HG03469 (cell line): ENCODE data around the gene CDKAL1.
"Not testable (repeated sequence)": the region's sequence is repeated elsewhere in the genome, so short reads cannot be mapped to it uniquely, and the experiment has no call there.

ENCODE experiments used
- ATAC-seq: cut with Tn5 transposase; IDR thresholded peaks from one replicate; pipeline ENCODE4 v1.9.1; 2021; ENCODE audit warnings: mild to moderate bottlenecking, moderate library complexity, moderate number of reproducible peaks; ENCODE audit not compliant: unreplicated experiment

Gene CDKAL1

GRCh38 chr6:20732896-20733295 is 198.6 kb downstream of the CDKAL1 start:
- no peak for ATAC-seq

- ATAC-seq, result no peak
These were observed 203.7 kb downstream of the CDKAL1 start for GRCh38 chr6:20737912-20738311.

GRCh38 chr6:20740088-20740487 is 205.8 kb downstream of the CDKAL1 start:
- no peak for ATAC-seq

- no peak for ATAC-seq
These were observed 206.5 kb downstream of the CDKAL1 start for GRCh38 chr6:20740727-20741126.

GRCh38 chr6:20741490-20741889 is 207.2 kb downstream of the CDKAL1 start:
- ATAC-seq, result no peak

GRCh38 chr6:20744911-20745557 is 210.8 kb downstream of the CDKAL1 start:
- no peak for ATAC-seq

GRCh38 chr6:20746024-20746423 is 211.8 kb downstream of the CDKAL1 start:
- ATAC-seq, result no peak

- no peak for ATAC-seq
These were observed 212.7 kb downstream of the CDKAL1 start for GRCh38 chr6:20746805-20747558.

GRCh38 chr6:20747991-20748390 is 213.7 kb downstream of the CDKAL1 start:
- no peak for ATAC-seq

- ATAC-seq, result no peak
These were observed 217.2 kb downstream of the CDKAL1 start for GRCh38 chr6:20751293-20751935.

- ATAC-seq, result no peak
These were observed 221.4 kb downstream of the CDKAL1 start for GRCh38 chr6:20755631-20756030.

GRCh38 chr6:20756584-20757147 is 222.4 kb downstream of the CDKAL1 start:
- ATAC-seq, result not testable (repeated sequence)

- ATAC-seq, result no peak
These were observed 223.5 kb downstream of the CDKAL1 start for GRCh38 chr6:20757761-20758160.

GRCh38 chr6:20763296-20763695 is 229.0 kb downstream of the CDKAL1 start:
- no peak for ATAC-seq

- ATAC-seq, result no peak
These were observed 235.4 kb downstream of the CDKAL1 start for GRCh38 chr6:20769631-20770030.

- no peak for ATAC-seq
These were observed 236.5 kb downstream of the CDKAL1 start for GRCh38 chr6:20770773-20771172.

- ATAC-seq, result no peak
These were observed 237.2 kb downstream of the CDKAL1 start for GRCh38 chr6:20771409-20771808.

GRCh38 chr6:20773822-20774221 is 239.6 kb downstream of the CDKAL1 start:
- ATAC-seq, result no peak

- no peak for ATAC-seq
These were observed 241.7 kb downstream of the CDKAL1 start for GRCh38 chr6:20775981-20776380.

GRCh38 chr6:20777801-20778200 is 243.5 kb downstream of the CDKAL1 start:
- ATAC-seq, result no peak

GRCh38 chr6:20778459-20778858 is 244.2 kb downstream of the CDKAL1 start:
- no peak for ATAC-seq

- ATAC-seq, result no peak
These were observed 244.7 kb downstream of the CDKAL1 start for GRCh38 chr6:20778912-20779311.
